ENCODE measurements around the gene GNL3L. TPM values are rescaled to one million over a fixed set of nuclear protein-coding genes. Genes with fewer than 3 reads are reported as not detected.
A peak's percentile ranks its signal among the peaks of the same experiment; 100 is the strongest.

Gene GNL3L
- total and polyA plus RNA-seq, 9 of the 15 experiments (the other 6 are each of a cell fraction or from before 2014, with no cell fraction given) = 11.5 to 81.7 (median 37.6) TPM

DNA sequence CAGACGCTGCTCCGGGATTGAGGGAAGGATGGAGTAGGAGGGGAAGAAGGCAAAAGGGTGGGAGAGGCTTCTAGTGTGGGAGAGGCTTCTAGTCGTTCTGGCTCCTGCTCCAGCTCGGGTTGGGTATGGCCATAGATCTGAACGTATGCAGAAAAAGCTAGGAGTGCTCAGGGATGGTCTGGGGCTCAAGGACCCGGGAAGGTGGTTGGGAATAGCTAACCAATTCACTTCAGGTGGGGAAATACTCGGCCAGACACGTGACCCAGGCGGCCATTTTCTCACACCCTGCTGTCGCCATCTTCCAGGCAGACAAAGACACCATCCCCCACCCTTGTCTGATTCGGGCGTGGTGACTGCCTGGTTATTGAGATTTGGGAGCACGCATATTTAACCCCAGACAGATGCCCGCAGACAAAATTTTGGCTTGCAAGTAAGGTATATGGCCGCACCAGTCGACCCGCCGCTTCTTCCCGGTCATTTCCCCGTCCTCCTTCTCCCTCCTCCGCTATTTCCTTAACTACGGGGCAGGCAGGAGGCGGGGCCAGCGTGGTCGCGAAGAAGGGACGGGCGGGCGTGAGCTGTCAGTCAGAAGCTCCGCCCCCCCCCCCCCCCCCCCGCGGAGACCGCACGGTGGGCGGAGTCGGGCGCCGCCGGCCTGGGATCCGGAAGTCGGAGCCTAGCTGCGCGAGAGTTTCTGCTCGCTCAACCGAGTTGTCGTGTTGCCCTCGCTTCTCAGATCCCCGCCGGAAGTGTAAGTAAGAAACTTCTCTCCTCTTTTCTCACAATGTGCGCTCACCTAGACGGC, at the start of gene GNL3L (continued):
- TF ChIP-seq, protein P1, sequence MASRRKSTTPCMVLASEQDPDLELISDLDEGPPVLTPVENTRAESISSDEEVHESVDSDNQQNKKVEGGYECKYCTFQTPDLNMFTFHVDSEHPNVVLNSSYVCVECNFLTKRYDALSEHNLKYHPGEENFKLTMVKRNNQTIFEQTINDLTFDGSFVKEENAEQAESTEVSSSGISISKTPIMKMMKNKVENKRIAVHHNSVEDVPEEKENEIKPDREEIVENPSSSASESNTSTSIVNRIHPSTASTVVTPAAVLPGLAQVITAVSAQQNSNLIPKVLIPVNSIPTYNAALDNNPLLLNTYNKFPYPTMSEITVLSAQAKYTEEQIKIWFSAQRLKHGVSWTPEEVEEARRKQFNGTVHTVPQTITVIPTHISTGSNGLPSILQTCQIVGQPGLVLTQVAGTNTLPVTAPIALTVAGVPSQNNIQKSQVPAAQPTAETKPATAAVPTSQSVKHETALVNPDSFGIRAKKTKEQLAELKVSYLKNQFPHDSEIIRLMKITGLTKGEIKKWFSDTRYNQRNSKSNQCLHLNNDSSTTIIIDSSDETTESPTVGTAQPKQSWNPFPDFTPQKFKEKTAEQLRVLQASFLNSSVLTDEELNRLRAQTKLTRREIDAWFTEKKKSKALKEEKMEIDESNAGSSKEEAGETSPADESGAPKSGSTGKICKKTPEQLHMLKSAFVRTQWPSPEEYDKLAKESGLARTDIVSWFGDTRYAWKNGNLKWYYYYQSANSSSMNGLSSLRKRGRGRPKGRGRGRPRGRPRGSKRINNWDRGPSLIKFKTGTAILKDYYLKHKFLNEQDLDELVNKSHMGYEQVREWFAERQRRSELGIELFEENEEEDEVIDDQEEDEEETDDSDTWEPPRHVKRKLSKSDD (conservative IDR thresholded peaks at IDR 0.05; ENCODE audit: low read length) = peak; percentile 87
- TF ChIP-seq, protein P2, sequence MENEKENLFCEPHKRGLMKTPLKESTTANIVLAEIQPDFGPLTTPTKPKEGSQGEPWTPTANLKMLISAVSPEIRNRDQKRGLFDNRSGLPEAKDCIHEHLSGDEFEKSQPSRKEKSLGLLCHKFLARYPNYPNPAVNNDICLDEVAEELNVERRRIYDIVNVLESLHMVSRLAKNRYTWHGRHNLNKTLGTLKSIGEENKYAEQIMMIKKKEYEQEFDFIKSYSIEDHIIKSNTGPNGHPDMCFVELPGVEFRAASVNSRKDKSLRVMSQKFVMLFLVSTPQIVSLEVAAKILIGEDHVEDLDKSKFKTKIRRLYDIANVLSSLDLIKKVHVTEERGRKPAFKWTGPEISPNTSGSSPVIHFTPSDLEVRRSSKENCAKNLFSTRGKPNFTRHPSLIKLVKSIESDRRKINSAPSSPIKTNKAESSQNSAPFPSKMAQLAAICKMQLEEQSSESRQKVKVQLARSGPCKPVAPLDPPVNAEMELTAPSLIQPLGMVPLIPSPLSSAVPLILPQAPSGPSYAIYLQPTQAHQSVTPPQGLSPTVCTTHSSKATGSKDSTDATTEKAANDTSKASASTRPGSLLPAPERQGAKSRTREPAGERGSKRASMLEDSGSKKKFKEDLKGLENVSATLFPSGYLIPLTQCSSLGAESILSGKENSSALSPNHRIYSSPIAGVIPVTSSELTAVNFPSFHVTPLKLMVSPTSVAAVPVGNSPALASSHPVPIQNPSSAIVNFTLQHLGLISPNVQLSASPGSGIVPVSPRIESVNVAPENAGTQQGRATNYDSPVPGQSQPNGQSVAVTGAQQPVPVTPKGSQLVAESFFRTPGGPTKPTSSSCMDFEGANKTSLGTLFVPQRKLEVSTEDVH (IDR thresholded peaks at IDR 0.05; ENCODE audit: low read depth, partially characterized antibody) = no peak
- peak; percentile 27 to 37; a peak in 1 of 4 replicates for TF ChIP-seq ARNT (IDR thresholded peaks at IDR 0.05)
- TF ChIP-seq SMARCB1 (IDR thresholded peaks at IDR 0.05; ENCODE audit: insufficient read length, low read depth) = no peak
- peak; percentile 94 for TF ChIP-seq TRIM28 (IDR thresholded peaks at IDR 0.05)
- TF ChIP-seq, protein P3, sequence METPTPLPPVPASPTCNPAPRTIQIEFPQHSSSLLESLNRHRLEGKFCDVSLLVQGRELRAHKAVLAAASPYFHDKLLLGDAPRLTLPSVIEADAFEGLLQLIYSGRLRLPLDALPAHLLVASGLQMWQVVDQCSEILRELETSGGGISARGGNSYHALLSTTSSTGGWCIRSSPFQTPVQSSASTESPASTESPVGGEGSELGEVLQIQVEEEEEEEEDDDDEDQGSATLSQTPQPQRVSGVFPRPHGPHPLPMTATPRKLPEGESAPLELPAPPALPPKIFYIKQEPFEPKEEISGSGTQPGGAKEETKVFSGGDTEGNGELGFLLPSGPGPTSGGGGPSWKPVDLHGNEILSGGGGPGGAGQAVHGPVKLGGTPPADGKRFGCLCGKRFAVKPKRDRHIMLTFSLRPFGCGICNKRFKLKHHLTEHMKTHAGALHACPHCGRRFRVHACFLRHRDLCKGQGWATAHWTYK (CRISPR knock-in tag; IDR thresholded peaks at IDR 0.05) = peak; percentile 79; the same call in 1 of the 2 replicates
- peak; percentile 25 for TF ChIP-seq SMAD1 (IDR thresholded peaks at IDR 0.05; ENCODE audit: low read depth, low read length, partially characterized antibody)
- TF ChIP-seq ZNF707 (CRISPR knock-in tag; conservative IDR thresholded peaks at IDR 0.05) = no peak
- TF ChIP-seq SAP30 (IDR thresholded peaks at IDR 0.05; ENCODE audit: borderline replicate concordance, insufficient read depth, low read depth, low read length, poor library complexity, severe bottlenecking) = peak; percentile 23
- TF ChIP-seq, protein P4, sequence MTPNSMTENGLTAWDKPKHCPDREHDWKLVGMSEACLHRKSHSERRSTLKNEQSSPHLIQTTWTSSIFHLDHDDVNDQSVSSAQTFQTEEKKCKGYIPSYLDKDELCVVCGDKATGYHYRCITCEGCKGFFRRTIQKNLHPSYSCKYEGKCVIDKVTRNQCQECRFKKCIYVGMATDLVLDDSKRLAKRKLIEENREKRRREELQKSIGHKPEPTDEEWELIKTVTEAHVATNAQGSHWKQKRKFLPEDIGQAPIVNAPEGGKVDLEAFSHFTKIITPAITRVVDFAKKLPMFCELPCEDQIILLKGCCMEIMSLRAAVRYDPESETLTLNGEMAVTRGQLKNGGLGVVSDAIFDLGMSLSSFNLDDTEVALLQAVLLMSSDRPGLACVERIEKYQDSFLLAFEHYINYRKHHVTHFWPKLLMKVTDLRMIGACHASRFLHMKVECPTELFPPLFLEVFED (CRISPR knock-in tag; conservative IDR thresholded peaks at IDR 0.05) = no peak
- TF ChIP-seq PHTF2 (CRISPR knock-in tag; IDR thresholded peaks at IDR 0.05) = no peak
- no peak for TF ChIP-seq MCM3 (IDR thresholded peaks at IDR 0.05)
- no peak for TF ChIP-seq SMAD3 (CRISPR knock-in tag; conservative IDR thresholded peaks at IDR 0.05)
- TF ChIP-seq POLR3G (IDR thresholded peaks at IDR 0.05; ENCODE audit: extremely low read depth, insufficient read length, insufficient replicate concordance) = no peak
- no peak for TF ChIP-seq ZNF311 (CRISPR knock-in tag; IDR thresholded peaks at IDR 0.05)
- peak; percentile 51 for TF ChIP-seq POLR2B (IDR thresholded peaks at IDR 0.05; ENCODE audit: low read depth, partially characterized antibody)
- TF ChIP-seq, protein P5, sequence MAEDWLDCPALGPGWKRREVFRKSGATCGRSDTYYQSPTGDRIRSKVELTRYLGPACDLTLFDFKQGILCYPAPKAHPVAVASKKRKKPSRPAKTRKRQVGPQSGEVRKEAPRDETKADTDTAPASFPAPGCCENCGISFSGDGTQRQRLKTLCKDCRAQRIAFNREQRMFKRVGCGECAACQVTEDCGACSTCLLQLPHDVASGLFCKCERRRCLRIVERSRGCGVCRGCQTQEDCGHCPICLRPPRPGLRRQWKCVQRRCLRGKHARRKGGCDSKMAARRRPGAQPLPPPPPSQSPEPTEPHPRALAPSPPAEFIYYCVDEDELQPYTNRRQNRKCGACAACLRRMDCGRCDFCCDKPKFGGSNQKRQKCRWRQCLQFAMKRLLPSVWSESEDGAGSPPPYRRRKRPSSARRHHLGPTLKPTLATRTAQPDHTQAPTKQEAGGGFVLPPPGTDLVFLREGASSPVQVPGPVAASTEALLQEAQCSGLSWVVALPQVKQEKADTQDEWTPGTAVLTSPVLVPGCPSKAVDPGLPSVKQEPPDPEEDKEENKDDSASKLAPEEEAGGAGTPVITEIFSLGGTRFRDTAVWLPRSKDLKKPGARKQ (CRISPR knock-in tag; IDR thresholded peaks at IDR 0.05) = no peak
- TF ChIP-seq NCOR1 (IDR thresholded peaks at IDR 0.05) = no peak
